Activated naive CD8-positive, alpha-beta T cell treated with anti-CD3 and anti-CD28 coated beads, Interleukin-2, amount 50 U/mL, for 16 hours (primary cell): ENCODE measurements around the gene GPX4.
A peak's percentile ranks its signal among the peaks of the same experiment; 100 is the strongest.

Experiments used
- DNase-seq: peaks from one replicate; pipeline ENCODE4 v3.0.0-alpha.2; 2020; ENCODE audit warnings: low read depth, low spot score

Gene GPX4

GRCh38 chr19:1130771-1131717 lies 27.2 kb downstream of the GPX4 start:
- DNase-seq = no peak

GRCh38 chr19:1131718-1132551 lies 28.1 kb downstream of the GPX4 start:
- DNase-seq = peak; percentile 76

- peak; percentile 17 for DNase-seq
Observed at GRCh38 chr19:1132552-1133383, 29.0 kb downstream of the GPX4 start.

GRCh38 chr19:1133471-1133929 lies 29.7 kb downstream of the GPX4 start:
- DNase-seq = no peak

GRCh38 chr19:1134431-1134830 lies 30.6 kb downstream of the GPX4 start:
- no peak for DNase-seq

- no peak for DNase-seq
Observed at GRCh38 chr19:1135454-1135853, 31.7 kb downstream of the GPX4 start.

- DNase-seq = no peak
Observed at GRCh38 chr19:1136201-1136600, 32.4 kb downstream of the GPX4 start.

- no peak for DNase-seq
Observed at GRCh38 chr19:1136621-1137317, 33.0 kb downstream of the GPX4 start.

- DNase-seq = no peak
Observed at GRCh38 chr19:1138121-1138520, 34.3 kb downstream of the GPX4 start.

- no peak for DNase-seq
Observed at GRCh38 chr19:1139126-1139525, 35.3 kb downstream of the GPX4 start.

- no peak for DNase-seq
Observed at GRCh38 chr19:1140272-1141027, 36.7 kb downstream of the GPX4 start.

GRCh38 chr19:1141944-1142343 lies 38.1 kb downstream of the GPX4 start:
- DNase-seq = no peak

GRCh38 chr19:1143828-1144399 lies 40.1 kb downstream of the GPX4 start:
- no peak for DNase-seq

GRCh38 chr19:1144741-1145140 lies 40.9 kb downstream of the GPX4 start:
- no peak for DNase-seq

GRCh38 chr19:1145635-1146411 lies 42.0 kb downstream of the GPX4 start:
- DNase-seq = no peak

- no peak for DNase-seq
Observed at GRCh38 chr19:1146412-1146699, 42.6 kb downstream of the GPX4 start.

GRCh38 chr19:1146858-1147780 lies 43.3 kb downstream of the GPX4 start:
- DNase-seq = no peak

- no peak for DNase-seq
Observed at GRCh38 chr19:1147934-1148549, 44.2 kb downstream of the GPX4 start.
